Tibial nerve (tissue), 4 donors: Measurements from ENCODE around the gene OR12D3. TPM values are rescaled to one million over a fixed set of nuclear protein-coding genes. Genes with fewer than 3 reads are reported as not detected.
"Not testable (repeated sequence)": the region's sequence is repeated elsewhere in the genome, so short reads cannot be mapped to it uniquely, and the experiment has no call there.

Source experiments
- DNase-seq, 2 donors: peaks; one replicate each; pipeline ENCODE4 v3.0.0-alpha.2; 2019; ENCODE audit warnings: low spot score in 2 of 2
- H3K27ac ChIP-seq, 4 donors: fragments of 200-600 bp; sonication (generic) in 3 of 4; one replicate each; pipeline ENCODE4 v1.5.1; 2017 to 2019; ENCODE audit warnings: mild to moderate bottlenecking in 1 of 4
- H3K27me3 ChIP-seq, 2 donors: fragments of 200-600 bp; sonication (generic) in 1 of 2; one replicate each; pipeline versions ENCODE4 v1.5.1 to v1.6.0; 2017 to 2019
- H3K36me3 ChIP-seq, 3 donors: fragments of 200-600 bp; sonication (generic); one replicate each; pipeline ENCODE4 v1.5.1; 2018 to 2019
- H3K4me1 ChIP-seq, 4 donors: fragments of 200-600 bp; sonication (generic) in 3 of 4; one replicate each; pipeline ENCODE4 v1.5.1; 2017 to 2019
- H3K4me3 ChIP-seq, 4 donors: fragments of 200-600 bp; sonication (generic) in 3 of 4; one replicate each; pipeline ENCODE4 v1.5.1; 2017 to 2019; ENCODE audit warnings: mild to moderate bottlenecking in 1 of 4, moderate library complexity in 1 of 4
- H3K9me3 ChIP-seq, 4 donors: fragments of 200-600 bp; sonication (generic) in 3 of 4; one replicate each; pipeline ENCODE4 v1.5.1; 2017 to 2019
- CTCF ChIP-seq, 5 experiments: fragments of 200-600 bp in 3 of 5; fragments of 450-650 bp in 2 of 5; sonication (generic) in 3 of 5; IDR thresholded peaks; one replicate each; pipeline ENCODE4 v1.5.1; 2016 to 2019; ENCODE audit warnings: antibody characterized with exemption in 5 of 5, mild to moderate bottlenecking in 3 of 5, moderate library complexity in 2 of 5
- EP300 ChIP-seq, 2 donors: sonication (generic); formaldehyde crosslinking; IDR thresholded peaks; one replicate each; pipeline ENCODE4 v1.6.1; 2017; ENCODE audit warnings: antibody characterized with exemption in 2 of 2, mild to moderate bottlenecking in 1 of 2
- POLR2A ChIP-seq, 2 donors: fragments of 450-650 bp; IDR thresholded peaks; one replicate each; pipeline ENCODE4 v1.6.1; 2017; ENCODE audit warnings: antibody characterized with exemption in 2 of 2, mild to moderate bottlenecking in 2 of 2, moderate library complexity in 2 of 2
- WGBS, 2 donors: methylation state at CpG; one replicate each; pipeline ENCODE4 v1.1.5; 2018; 5-methylcytosine and 5-hydroxymethylcytosine counted together
- total RNA-seq, 4 donors: library from RNA; depleted of rRNA; stranded (reverse); fragments of >200 nt; gene quantifications; one replicate each; pipeline ENCODE4 v1.1.0, GENCODE V29; 2016

Gene OR12D3
- total RNA-seq, 4 donors from 2014 or later, result not detected

- H3K27ac ChIP-seq, result no peak within 1 kb of the TSS
- H3K36me3 ChIP-seq, result no peaks in the 10 kb centered on the region
- DNase-seq, result no peak
- TF ChIP-seq EP300 (IDR thresholded peaks at IDR 0.05), result no peak
- TF ChIP-seq CTCF (IDR thresholded peaks at IDR 0.05), result no peak
- no peak for TF ChIP-seq POLR2A (IDR thresholded peaks at IDR 0.05)
- H3K9me3 ChIP-seq, result peaks cover 0 to 4% (median 0%) of the 10 kb centered on the region in 4 donors
- WGBS, 2 donors, result 86 to 90% methylated on average over 3 of the region's 3 CpGs
- H3K27me3 ChIP-seq, result no peaks in the 10 kb centered on the region
- H3K4me3 ChIP-seq, result no peak within 1 kb of the TSS
- H3K4me1 ChIP-seq, result no peaks in the 10 kb centered on the region
These were observed 6.3 kb downstream of the OR12D3 start, which contains the start of gene OR5V1 for GRCh38 chr6:29368765-29369164. Gene OR5V1 (minus strand): TSS chr6:29368865. CDS start chr6:29356195, 12,670 bp downstream.

GRCh38 chr6:29355603-29356002 is 19.5 kb downstream of the OR12D3 start:
- H3K9me3 ChIP-seq, result peaks cover 0 to 12% (median 0%) of the 10 kb centered on the region in 4 donors
- H3K4me1 ChIP-seq, result no peaks in the 10 kb centered on the region
- no peaks in the 10 kb centered on the region for H3K27me3 ChIP-seq
- WGBS, 2 donors, result 65 to 70% methylated on average over 1 of the region's 1 CpG
- DNase-seq, result no peak
- no peak overlapping the region for H3K4me3 ChIP-seq
- no peak for TF ChIP-seq POLR2A (IDR thresholded peaks at IDR 0.05)
- no peak for TF ChIP-seq EP300 (IDR thresholded peaks at IDR 0.05)
- no peak for TF ChIP-seq CTCF (IDR thresholded peaks at IDR 0.05)
- H3K27ac ChIP-seq, result no peak overlapping the region
- no peaks in the 10 kb centered on the region for H3K36me3 ChIP-seq

- Histone ChIP-seq H3K4me3 (no peak overlapping the region), H3K27me3 (no peaks in the 10 kb centered on the region), H3K9me3 (peaks cover 0 to 17% (median 0%) of the 10 kb centered on the region in 4 donors), H3K4me1 (no peaks in the 10 kb centered on the region), H3K27ac (no peak overlapping the region), H3K36me3 (no peaks in the 10 kb centered on the region)
- TF ChIP-seq EP300 (IDR thresholded peaks at IDR 0.05), result no peak
- no peak for TF ChIP-seq POLR2A (IDR thresholded peaks at IDR 0.05)
- TF ChIP-seq CTCF (IDR thresholded peaks at IDR 0.05), result no peak
- DNase-seq, result no peak
These were observed 20.1 kb downstream of the OR12D3 start for GRCh38 chr6:29354980-29355379.

GRCh38 chr6:29349348-29349747 is 25.7 kb downstream of the OR12D3 start:
- H3K9me3 ChIP-seq, result peaks cover 0 to 28% (median 0%) of the 10 kb centered on the region in 4 donors
- WGBS, 2 donors, result 94 to 96% methylated on average over 3 of the region's 3 CpGs
- not testable (repeated sequence) for H3K4me1 ChIP-seq, H3K27me3 ChIP-seq, H3K27ac ChIP-seq, H3K36me3 ChIP-seq, DNase-seq, H3K4me3 ChIP-seq

- no peaks in the 10 kb centered on the region for H3K36me3 ChIP-seq
- H3K27me3 ChIP-seq, result no peaks in the 10 kb centered on the region
- no peak overlapping the region for H3K27ac ChIP-seq
- no peak for DNase-seq
- no peaks in the 10 kb centered on the region for H3K4me1 ChIP-seq
- no peak overlapping the region for H3K4me3 ChIP-seq
- peaks cover 0 to 14% (median 0%) of the 10 kb centered on the region in 4 donors for H3K9me3 ChIP-seq
- TF ChIP-seq EP300 (IDR thresholded peaks at IDR 0.05), result no peak
- no peak for TF ChIP-seq CTCF (IDR thresholded peaks at IDR 0.05)
- no peak for TF ChIP-seq POLR2A (IDR thresholded peaks at IDR 0.05)
- WGBS, 2 donors, result 80 to 82% methylated on average over 3 of the region's 3 CpGs
These were observed 29.7 kb downstream of the OR12D3 start for GRCh38 chr6:29345380-29345779.

- TF ChIP-seq EP300 (IDR thresholded peaks at IDR 0.05) (no peak), POLR2A (IDR thresholded peaks at IDR 0.05) (no peak), CTCF (IDR thresholded peaks at IDR 0.05) (no peak)
- H3K27me3 ChIP-seq, result peaks cover 0 to 2% of the 10 kb centered on the region in 2 donors
- H3K4me3 ChIP-seq, result no peak overlapping the region
- H3K4me1 ChIP-seq, result no peaks in the 10 kb centered on the region
- H3K9me3 ChIP-seq, result no peaks in the 10 kb centered on the region
- no peak overlapping the region for H3K27ac ChIP-seq
- DNase-seq, result no peak
- 81 to 85% methylated on average over 2 of the region's 2 CpGs for WGBS, 2 donors
- no peaks in the 10 kb centered on the region for H3K36me3 ChIP-seq
These were observed 38.8 kb downstream of the OR12D3 start for GRCh38 chr6:29336269-29336668.
